DND-41 (cell line): Measurements from ENCODE around the gene NPEPL1.

Experiments
- EZH2 ChIP-seq: IDR thresholded peaks from 3 replicates; pipeline ENCODE4 v1.6.1; 2012; ENCODE audit warnings: borderline replicate concordance, low read depth, mild to moderate bottlenecking, moderate library complexity, low read length, inconsistent platforms; ENCODE audit not compliant: severe bottlenecking
- TF ChIP-seq, protein P1 (sequence below): IDR thresholded peaks from 2 replicates; pipeline ENCODE4 v1.5.1; 2012; ENCODE audit warnings: borderline replicate concordance, low read length, moderate library complexity, mild to moderate bottlenecking; ENCODE audit not compliant: poor library complexity, severe bottlenecking; ENCODE audit errors: extremely low read depth

GRCh38 chr20:58753267-58753921 lies 60.8 kb downstream of the NPEPL1 start:
- TF ChIP-seq, protein P1, sequence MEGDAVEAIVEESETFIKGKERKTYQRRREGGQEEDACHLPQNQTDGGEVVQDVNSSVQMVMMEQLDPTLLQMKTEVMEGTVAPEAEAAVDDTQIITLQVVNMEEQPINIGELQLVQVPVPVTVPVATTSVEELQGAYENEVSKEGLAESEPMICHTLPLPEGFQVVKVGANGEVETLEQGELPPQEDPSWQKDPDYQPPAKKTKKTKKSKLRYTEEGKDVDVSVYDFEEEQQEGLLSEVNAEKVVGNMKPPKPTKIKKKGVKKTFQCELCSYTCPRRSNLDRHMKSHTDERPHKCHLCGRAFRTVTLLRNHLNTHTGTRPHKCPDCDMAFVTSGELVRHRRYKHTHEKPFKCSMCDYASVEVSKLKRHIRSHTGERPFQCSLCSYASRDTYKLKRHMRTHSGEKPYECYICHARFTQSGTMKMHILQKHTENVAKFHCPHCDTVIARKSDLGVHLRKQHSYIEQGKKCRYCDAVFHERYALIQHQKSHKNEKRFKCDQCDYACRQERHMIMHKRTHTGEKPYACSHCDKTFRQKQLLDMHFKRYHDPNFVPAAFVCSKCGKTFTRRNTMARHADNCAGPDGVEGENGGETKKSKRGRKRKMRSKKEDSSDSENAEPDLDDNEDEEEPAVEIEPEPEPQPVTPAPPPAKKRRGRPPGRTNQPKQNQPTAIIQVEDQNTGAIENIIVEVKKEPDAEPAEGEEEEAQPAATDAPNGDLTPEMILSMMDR = no peak
- TF ChIP-seq EZH2 = no peak
